IMR-90 (cell line): ENCODE results near the gene RBM44. TPM values are rescaled to one million over a fixed set of nuclear protein-coding genes. Genes with fewer than 3 reads are reported as not detected.

Experiments
- ATAC-seq: fragments of 200-7000 bp; cut with Tn5 transposase; 2 replicates; pipeline ENCODE4 v1.9.1; 2020; ENCODE audit warnings: low read depth, mild to moderate bottlenecking, moderate library complexity
- BruUV-seq: library from RNA; stranded (reverse); fragments of 400-500 nt; replicated peaks from 2 replicates; lab custom pipeline; 2021; lab: Mats Ljungman, UMichigan
- CTCF ChIA-PET: fragments of 300-600 bp; formaldehyde crosslinking; extraction: SDS; loops from one replicate; lab custom pipeline; 2021; ENCODE audit warnings: antibody characterized with exemption; lab: Yijun Ruan, JAX
- POLR2A ChIA-PET: fragments of 300-600 bp; sonication (Branson Sonifier 250); formaldehyde crosslinking; loops from one replicate; lab custom pipeline; 2022; ENCODE audit warnings: antibody characterized with exemption; ENCODE audit not compliant: unreplicated experiment; lab: Charles Lee
- DNase-seq: peaks from one replicate; pipeline ENCODE4 v3.0.0; 2013
- H2AFZ ChIP-seq: replicated peaks from 2 replicates; pipeline ENCODE3; 2013; ENCODE audit warnings: low read length, mild to moderate bottlenecking; ENCODE audit not compliant: poor library complexity
- H2AK5ac ChIP-seq: 2 replicates; pipeline ENCODE4 v1.6.1; 2013; ENCODE audit warnings: low read depth, low read length, inconsistent platforms
- H2AK9ac ChIP-seq: replicated peaks from 2 replicates; pipeline ENCODE3; 2013; ENCODE audit warnings: mild to moderate bottlenecking, low read depth, low read length, moderate library complexity; ENCODE audit not compliant: poor library complexity
- H2BK120ac ChIP-seq: 2 replicates; pipeline ENCODE4 v1.6.1; 2013; ENCODE audit warnings: low read depth, low read length, inconsistent platforms
- H2BK15ac ChIP-seq: 3 replicates; pipeline ENCODE4 v1.6.1; 2013; ENCODE audit warnings: low read depth, low read length, inconsistent platforms
- H2BK20ac ChIP-seq: 2 replicates; pipeline ENCODE4 v1.6.1; 2013; ENCODE audit warnings: low read depth, mild to moderate bottlenecking, inconsistent platforms, low read length, moderate library complexity
- H2BK5ac ChIP-seq: 2 replicates; pipeline ENCODE4 v1.6.1; 2013; ENCODE audit warnings: mild to moderate bottlenecking, low read depth, low read length, inconsistent platforms; ENCODE audit not compliant: poor library complexity, severe bottlenecking
- H3K14ac ChIP-seq: replicated peaks from 2 replicates; pipeline ENCODE4 v1.6.1; 2013; ENCODE audit warnings: low read depth, low read length, inconsistent platforms
- H3K18ac ChIP-seq: 2 replicates; pipeline ENCODE4 v1.6.1; 2013; ENCODE audit warnings: low read depth, low read length, control low read depth
- H3K23ac ChIP-seq: 2 replicates; pipeline ENCODE4 v1.6.1; 2013; ENCODE audit warnings: low read depth, low read length, inconsistent platforms
- H3K27ac ChIP-seq: 2 replicates; pipeline ENCODE4 v1.5.1; 2013; ENCODE audit warnings: mild to moderate bottlenecking, control low read depth, low read length; ENCODE audit not compliant: insufficient read depth
- H3K27me3 ChIP-seq: 2 replicates; pipeline ENCODE4 v1.6.1; 2013; ENCODE audit warnings: low read length; ENCODE audit not compliant: control insufficient read depth, insufficient read depth
- H3K36me3 ChIP-seq: 2 replicates; pipeline ENCODE4 v1.6.1; 2013; ENCODE audit warnings: low read length, mixed read lengths; ENCODE audit not compliant: control insufficient read depth, insufficient read depth
- H3K4ac ChIP-seq: 2 replicates; pipeline ENCODE4 v1.6.1; 2013; ENCODE audit warnings: low read depth, low read length, inconsistent platforms
- H3K4me1 ChIP-seq: 2 replicates; pipeline ENCODE4 v1.6.1; 2013; ENCODE audit warnings: low read length, mixed read lengths; ENCODE audit not compliant: control insufficient read depth, insufficient read depth
- H3K4me2 ChIP-seq: 2 replicates; pipeline ENCODE4 v1.6.1; 2013; ENCODE audit warnings: low read depth, mild to moderate bottlenecking, control low read depth, low read length, moderate library complexity
- H3K4me3 ChIP-seq: 2 replicates; pipeline ENCODE4 v1.5.1; 2013; ENCODE audit warnings: low read depth, mild to moderate bottlenecking, control low read depth, low read length, moderate library complexity; ENCODE audit not compliant: insufficient read depth
- H3K56ac ChIP-seq: 2 replicates; pipeline ENCODE4 v1.6.1; 2013; ENCODE audit warnings: low read length, inconsistent platforms; ENCODE audit not compliant: insufficient read depth; ENCODE audit errors: extremely low read depth
- H3K79me1 ChIP-seq, 2 experiments: 2 replicates each; pipeline ENCODE4 v1.6.1; 2013; ENCODE audit warnings: low read length in 2 of 2, inconsistent platforms in 1 of 2, low read depth in 1 of 2
- H3K9ac ChIP-seq: 2 replicates; pipeline ENCODE4 v1.6.1; 2013; ENCODE audit warnings: low read depth, low read length, control low read depth
- H3K9me1 ChIP-seq: 2 replicates; pipeline ENCODE4 v1.6.1; 2013; ENCODE audit warnings: low read length, inconsistent platforms; ENCODE audit not compliant: insufficient read depth
- H3K9me3 ChIP-seq: 2 replicates; pipeline ENCODE4 v1.6.1; 2013; ENCODE audit warnings: low read length; ENCODE audit not compliant: control insufficient read depth, insufficient read depth
- H4K20me1 ChIP-seq: 2 replicates; pipeline ENCODE4 v1.6.1; 2013; ENCODE audit warnings: low read length, inconsistent platforms; ENCODE audit not compliant: insufficient read depth
- H4K5ac ChIP-seq: 2 replicates; pipeline ENCODE4 v1.6.1; 2013; ENCODE audit warnings: mild to moderate bottlenecking, low read depth, low read length, control low read depth
- H4K8ac ChIP-seq, 2 experiments: 2 replicates each; pipeline ENCODE4 v1.6.1; 2013; ENCODE audit warnings: low read depth in 2 of 2, low read length in 2 of 2, control low read depth in 1 of 2, inconsistent platforms in 1 of 2
- H4K91ac ChIP-seq: 2 replicates; pipeline ENCODE4 v1.6.1; 2013; ENCODE audit warnings: low read depth, low read length, inconsistent platforms; ENCODE audit not compliant: insufficient read depth
- BHLHE40 ChIP-seq: fragments of 150-350 bp; IDR thresholded peaks from 2 replicates; pipeline ENCODE4 v1.6.1; 2016; ENCODE audit warnings: mild to moderate bottlenecking, low read depth, low read length
- FOS ChIP-seq: fragments of 150-350 bp; IDR thresholded peaks from 2 replicates; pipeline ENCODE4 v1.6.1; 2016; ENCODE audit warnings: low read depth, low read length
- NFE2L2 ChIP-seq: fragments of 150-350 bp; IDR thresholded peaks from 2 replicates; pipeline ENCODE4 v1.6.1; 2016; ENCODE audit warnings: low read depth, mild to moderate bottlenecking, low read length
- WGBS, 2 experiments: methylation state at CpG; one replicate each; pipeline versions ENCODE4 v1.1.5 to v1.1.7; 2013; ENCODE audit warnings: missing lambda C conversion rate in 2 of 2; ENCODE audit not compliant: insufficient read length in 1 of 2; ENCODE audit errors: extremely low coverage in 2 of 2; 5-methylcytosine and 5-hydroxymethylcytosine counted together
- dilution Hi-C: fragments of 300-500 bp; cut with HindIII; formaldehyde crosslinking; loops from one replicate; pipeline ENCODE4 v1.14.3; 2018; ENCODE audit warnings: low sequenced_read_pairs; ENCODE audit not compliant: unreplicated experiment
- in situ Hi-C: fragments of 300-500 bp; cut with MboI; formaldehyde crosslinking; loops from 3 replicates; pipeline ENCODE4 v1.14.3; 2019; ENCODE audit warnings: low sequenced_read_pairs, inconsistent platforms, mixed read lengths
- intact Hi-C: fragments of 100-400 bp; cut with micrococcal nuclease; formaldehyde crosslinking; loops from 2 replicates; pipeline ENCODE4 v1.10.0; 2022
- polyA plus RNA-seq, 3 experiments: library from polyadenylated mRNA; depleted of rRNA; stranded (reverse); fragments of >200 nt; gene quantifications; 2 replicates each; pipeline ENCODE4 v1.2.3, GENCODE V29; 2012; ENCODE audit warnings: low replicate concordance in 1 of 3
- total RNA-seq: library from RNA; depleted of rRNA; stranded (reverse); fragments of >200 nt; gene quantifications from 2 replicates; pipeline ENCODE4 v1.2.3, GENCODE V29; 2012

Gene RBM44
- total and polyA plus RNA-seq, 2 of the 4 experiments (the other 2 are of a cell fraction), result 0.14 to 0.18 TPM

GRCh38 chr2:237766340-237766739 is 32.2 kb upstream of the RBM44 start:
- Histone ChIP-seq H3K4me1 (peaks cover 21% of the 10 kb centered on the region), H4K20me1 (peaks cover 9% of the 10 kb centered on the region), H3K9ac (no peak overlapping the region), H3K4me2 (no peak overlapping the region), H2BK20ac (peak overlapping the region; percentile 15; the same call in 1 of the 2 replicates), H4K8ac (peak overlapping the region in 1 of 2 experiments; percentile 55; a peak in 2 of 4 replicates), H3K56ac (0 out of 2 replicates have a peak overlapping the region, but pooled peaks have one; percentile 5), H4K91ac (no peak overlapping the region), H3K9me3 (no peaks in the 10 kb centered on the region), H2AK9ac (no peak overlapping the region), H3K4me3 (no peak overlapping the region), H3K9me1 (peaks cover 15% of the 10 kb centered on the region), H2AFZ (no peak overlapping the region), H3K79me1 (peaks cover 26 to 52% of the 10 kb centered on the region in 2 experiments), H3K36me3 (peaks cover 16% of the 10 kb centered on the region), H3K27me3 (no peaks in the 10 kb centered on the region), H3K18ac (peak overlapping the region; percentile 6; the same call in 1 of the 2 replicates), H2BK5ac (peak overlapping the region; percentile 75), H3K14ac (no peak overlapping the region), H3K23ac (no peak overlapping the region), H2BK120ac (0 out of 2 replicates have a peak overlapping the region, but pooled peaks have one; percentile 1), H2BK15ac (peak overlapping the region; percentile 70; the same call in 1 of the 3 replicates), H2AK5ac (peak overlapping the region; percentile 20; the same call in 1 of the 2 replicates), H3K4ac (peak overlapping the region; percentile 29; the same call in 1 of the 2 replicates), H4K5ac (no peak overlapping the region), H3K27ac (no peak overlapping the region)
- in situ Hi-C loops, result no loop called here
- BruUV-seq, result no TSS peak
- ATAC-seq, result peak; percentile 46
- ChIA-PET CTCF (interaction anchor here (1.0 to 1.6 kb wide), 2 partner anchors 10 to 21 kb away, joined by 3 read pairs; no protein-coding TSS in a partner anchor), POLR2A (no interaction called here)
- DNase-seq, result peak; percentile 79
- intact Hi-C loops, result no loop called here
- dilution Hi-C loops, result no loop called here
- 0 out of 2 replicates have a peak, but pooled peaks have one; percentile 14 for TF ChIP-seq BHLHE40
- TF ChIP-seq NFE2L2, result no peak
- TF ChIP-seq FOS, result no peak
- no CpG with 5 or more reads among the region's 2 CpGs for WGBS, 2 experiments
